ENCODE data around the gene WDR31.
"Not testable (repeated sequence)": the region's sequence is repeated elsewhere in the genome, so short reads cannot be mapped to it uniquely, and the experiment has no call there.

The WDR31 gene

GRCh38 chr9:113298311-113298710, 41.8 kb downstream of the WDR31 start:
- no peak for DNase-seq (ENCODE audit: low read depth)

- DNase-seq (ENCODE audit: low read depth): peak; percentile 10
Observed at GRCh38 chr9:113296796-113297558, 43.1 kb downstream of the WDR31 start.

- DNase-seq (ENCODE audit: low read depth): not testable (repeated sequence)
Observed at GRCh38 chr9:113296247-113296646, 43.8 kb downstream of the WDR31 start.

- peak; percentile 57 for DNase-seq (ENCODE audit: low read depth)
Observed at GRCh38 chr9:113293285-113293878, 46.7 kb downstream of the WDR31 start.

- no peak for DNase-seq (ENCODE audit: low read depth)
Observed at GRCh38 chr9:113290052-113290607, 49.9 kb downstream of the WDR31 start.

- no peak for DNase-seq (ENCODE audit: low read depth)
Observed at GRCh38 chr9:113289091-113289490, 51.0 kb downstream of the WDR31 start.

GRCh38 chr9:113281356-113281755, 58.7 kb downstream of the WDR31 start:
- no peak for DNase-seq (ENCODE audit: low read depth)

GRCh38 chr9:113278840-113279239, 61.2 kb downstream of the WDR31 start:
- DNase-seq (ENCODE audit: low read depth): no peak

GRCh38 chr9:113275157-113276131, 64.6 kb downstream of the WDR31 start, which contains the start of the genes CDC26 and PRPF4:
Gene CDC26, minus strand, starts transcription at chr9:113275572. Its CDS starts 3,065 bp downstream, at chr9:113272507.
Gene PRPF4, plus strand, starts transcription at chr9:113275658. Its CDS starts 86 bp downstream, at chr9:113275744.
- DNase-seq (ENCODE audit: low read depth): peak; percentile 98

- DNase-seq (ENCODE audit: low read depth): peak; percentile 35
Observed at GRCh38 chr9:113274474-113275156, 65.5 kb downstream of the WDR31 start.

- no peak for DNase-seq (ENCODE audit: low read depth)
Observed at GRCh38 chr9:113269871-113270270, 70.2 kb downstream of the WDR31 start.

- DNase-seq (ENCODE audit: low read depth): no peak
Observed at GRCh38 chr9:113269355-113269754, 70.7 kb downstream of the WDR31 start.

- no peak for DNase-seq (ENCODE audit: low read depth)
Observed at GRCh38 chr9:113267911-113268566, 72.0 kb downstream of the WDR31 start.

- no peak for DNase-seq (ENCODE audit: low read depth)
Observed at GRCh38 chr9:113266174-113266573, 73.9 kb downstream of the WDR31 start.

Measured in stromal cell of bone marrow (primary cell).